Measurements from ENCODE around the gene MCM3AP.

The MCM3AP gene

DNA sequence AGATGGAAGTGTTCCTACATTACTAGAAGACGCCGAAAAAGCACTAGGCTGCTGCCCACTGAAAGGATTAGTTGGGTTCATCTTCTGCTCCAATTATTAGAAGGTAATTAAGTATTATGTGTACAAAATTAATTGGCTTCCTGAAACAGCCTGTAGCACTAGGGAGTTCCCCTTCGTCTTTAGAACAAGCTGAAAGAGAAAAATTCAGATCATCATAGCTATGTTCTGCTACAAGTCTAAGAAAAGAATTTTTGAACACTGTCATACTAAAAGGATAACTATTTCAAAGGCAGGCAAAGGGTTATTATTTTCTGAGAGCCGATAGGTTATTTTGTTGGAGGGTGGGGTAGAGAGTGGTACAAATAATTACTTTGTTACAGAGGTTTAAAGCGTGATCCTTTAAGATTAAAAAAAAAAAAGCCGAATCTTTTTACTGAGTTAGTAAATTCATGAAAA lies at the start of gene MCM3AP:
Gene MCM3AP, minus strand, starts transcription at position 406 of the 456 bp plus-strand sequence. Its CDS starts 325 bp downstream, at position 81.
- Mint-ChIP-seq H3K4me3 (peak within 1 kb of the TSS; percentile 95), H3K27ac (peak within 1 kb of the TSS; percentile 98), H3K4me1 (ENCODE audit: low read depth) (peaks cover 70% of the 10 kb centered on the region), H3K36me3 (ENCODE audit: low read depth) (peaks cover 78% of the 10 kb centered on the region), H3K27me3 (no peaks in the 10 kb centered on the region), H3K9me3 (no peaks in the 10 kb centered on the region)
- intact Hi-C loops (cut with micrococcal nuclease) = no loop called here

DNA sequence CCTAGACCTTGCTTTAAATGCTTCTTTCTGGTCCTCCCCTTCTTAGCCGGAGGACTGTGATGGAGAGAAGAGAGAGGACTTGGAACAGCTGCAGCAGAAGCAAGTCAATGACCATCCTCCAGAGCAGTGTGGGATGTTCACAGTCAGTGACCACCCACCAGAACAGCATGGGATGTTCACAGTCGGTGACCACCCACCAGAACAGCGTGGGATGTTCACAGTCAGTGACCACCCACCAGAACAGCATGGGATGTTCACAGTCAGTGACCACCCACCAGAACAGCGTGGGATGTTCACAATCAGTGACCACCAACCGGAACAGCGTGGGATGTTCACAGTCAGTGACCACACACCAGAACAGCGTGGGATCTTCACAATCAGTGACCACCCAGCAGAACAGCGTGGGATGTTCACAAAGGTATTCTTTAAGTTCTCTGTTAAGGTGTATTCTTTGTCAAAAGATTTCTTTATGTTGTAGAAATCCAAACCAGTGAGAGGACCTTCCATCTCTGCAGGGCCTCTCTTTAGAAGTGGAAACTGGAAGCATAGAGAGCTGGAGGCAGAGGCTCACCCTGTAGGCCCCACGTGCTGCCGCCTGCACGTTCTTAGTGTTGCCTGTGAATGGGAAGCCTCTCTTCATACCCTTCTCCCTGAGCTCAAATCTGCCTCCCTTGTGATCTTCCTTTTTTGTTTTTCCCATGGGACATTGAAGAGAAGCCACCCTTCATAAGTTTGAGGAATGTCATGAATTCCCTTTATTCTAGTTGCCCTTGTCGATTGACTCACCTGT lies 49.1 kb upstream of the MCM3AP start:
- Mint-ChIP-seq H3K4me1 (ENCODE audit: low read depth) (no peaks in the 10 kb centered on the region), H3K36me3 (ENCODE audit: low read depth) (peaks cover 98% of the 10 kb centered on the region), H3K9me3 (peaks cover 2% of the 10 kb centered on the region), H3K27me3 (no peaks in the 10 kb centered on the region), H3K27ac (no peak overlapping the region), H3K4me3 (no peak overlapping the region)
- intact Hi-C loops (cut with micrococcal nuclease) = no loop called here

DNA sequence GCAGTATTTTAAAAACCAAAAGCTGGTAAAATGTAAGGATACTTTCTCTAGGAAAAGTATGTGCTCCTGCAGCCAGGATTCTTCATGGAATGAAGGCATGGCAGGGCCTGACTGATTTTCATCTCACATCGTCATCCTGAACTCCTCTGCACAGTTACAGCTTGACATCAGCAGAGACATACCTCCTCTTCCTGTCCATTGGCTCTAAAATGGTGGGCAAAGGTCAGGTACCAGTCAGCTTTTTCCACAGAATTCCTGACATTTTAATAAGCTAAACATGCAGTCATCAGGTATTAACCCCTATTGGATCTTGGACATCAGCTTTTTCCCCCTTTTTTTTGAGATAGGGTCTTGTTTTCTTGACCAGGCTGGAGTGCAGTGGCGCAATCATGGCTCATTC lies 44.4 kb upstream of the MCM3AP start:
- peaks cover 84% of the 10 kb centered on the region for H3K36me3 Mint-ChIP-seq (ENCODE audit: low read depth)
- H3K27me3 Mint-ChIP-seq = no peaks in the 10 kb centered on the region
- no peak overlapping the region for H3K4me3 Mint-ChIP-seq
- H3K4me1 Mint-ChIP-seq (ENCODE audit: low read depth) = peaks cover 14% of the 10 kb centered on the region
- no peak overlapping the region for H3K27ac Mint-ChIP-seq
- intact Hi-C loops (cut with micrococcal nuclease) = no loop called here
- no peaks in the 10 kb centered on the region for H3K9me3 Mint-ChIP-seq

DNA sequence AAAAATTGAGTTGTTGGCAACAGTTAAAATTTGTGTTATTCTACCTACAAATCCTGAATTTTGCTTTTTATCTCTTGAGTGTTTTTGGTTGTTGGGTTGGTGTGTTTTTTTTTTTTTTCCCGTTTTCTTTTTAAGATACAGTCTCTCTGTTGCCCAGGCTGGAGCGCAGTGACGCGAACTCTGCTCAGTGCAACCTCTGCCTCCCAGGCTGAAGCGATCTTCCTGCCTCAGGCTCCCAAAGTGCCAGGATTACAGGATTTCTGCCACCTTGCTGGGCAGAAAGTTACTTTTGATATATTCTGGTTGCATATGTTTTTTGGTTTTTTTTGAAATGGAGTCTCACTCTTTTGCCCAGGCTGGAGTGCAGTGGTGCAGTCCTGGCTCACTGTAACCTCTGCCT lies 42.7 kb upstream of the MCM3AP start:
- no peak overlapping the region for H3K27ac Mint-ChIP-seq
- peaks cover 16% of the 10 kb centered on the region for H3K4me1 Mint-ChIP-seq (ENCODE audit: low read depth)
- intact Hi-C loops (cut with micrococcal nuclease) = no loop called here
- H3K27me3 Mint-ChIP-seq = no peaks in the 10 kb centered on the region
- H3K36me3 Mint-ChIP-seq (ENCODE audit: low read depth) = peaks cover 74% of the 10 kb centered on the region
- no peaks in the 10 kb centered on the region for H3K9me3 Mint-ChIP-seq
- H3K4me3 Mint-ChIP-seq = no peak overlapping the region

DNA sequence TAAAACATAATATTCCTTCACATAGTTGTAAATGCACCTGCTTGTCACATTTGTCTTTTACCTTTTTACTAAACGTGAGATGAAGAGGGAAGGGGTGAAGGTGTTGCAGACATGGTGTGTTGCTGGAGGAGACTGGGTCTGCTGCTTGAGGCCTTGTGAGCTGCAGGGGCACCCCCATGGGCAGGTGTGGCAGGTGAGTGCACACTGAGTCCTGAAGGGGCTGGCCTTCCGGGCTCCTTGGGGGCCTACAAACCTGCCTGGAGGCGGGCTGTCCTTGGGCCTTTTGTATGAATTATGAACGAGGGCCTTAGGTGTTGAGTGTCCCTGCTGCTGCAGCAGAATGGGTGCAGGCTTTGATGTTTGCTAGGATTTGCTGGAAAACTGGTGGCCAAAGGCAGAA lies 42.3 kb upstream of the MCM3AP start:
- no peak overlapping the region for H3K4me3 Mint-ChIP-seq
- intact Hi-C loops (cut with micrococcal nuclease) = no loop called here
- H3K27ac Mint-ChIP-seq = no peak overlapping the region
- peaks cover 70% of the 10 kb centered on the region for H3K36me3 Mint-ChIP-seq (ENCODE audit: low read depth)
- no peaks in the 10 kb centered on the region for H3K27me3 Mint-ChIP-seq
- H3K4me1 Mint-ChIP-seq (ENCODE audit: low read depth) = peaks cover 21% of the 10 kb centered on the region
- H3K9me3 Mint-ChIP-seq = no peaks in the 10 kb centered on the region

DNA sequence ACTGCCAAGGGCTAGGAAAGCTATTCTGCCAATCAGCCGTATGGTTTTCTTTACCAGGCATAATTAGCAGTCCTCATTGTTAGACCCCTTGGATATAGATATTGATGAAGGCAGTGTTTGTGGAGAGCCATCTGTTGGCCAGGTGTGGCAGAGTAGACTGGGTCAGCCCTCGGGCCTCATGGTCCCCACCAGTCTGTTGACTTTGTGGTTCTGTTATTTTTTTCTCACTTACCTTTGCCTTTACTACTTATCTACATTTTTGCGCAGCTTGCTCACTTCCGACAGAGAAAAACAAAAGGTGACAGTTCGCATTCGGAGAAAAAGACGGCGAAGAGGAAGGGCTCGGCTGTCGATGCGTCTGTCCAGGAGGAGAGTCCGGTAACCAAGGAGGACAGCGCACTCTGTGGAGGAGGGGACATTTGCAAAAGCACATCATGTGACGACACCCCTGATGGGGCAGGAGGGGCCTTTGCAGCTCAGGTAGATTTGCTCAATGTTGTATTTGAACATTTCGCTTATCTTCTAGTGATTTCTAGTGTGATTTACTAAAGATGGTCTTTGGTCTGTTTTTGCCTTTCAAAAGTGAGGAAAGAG lies 40.8 kb upstream of the MCM3AP start:
- intact Hi-C loops (cut with micrococcal nuclease) = no loop called here
- Mint-ChIP-seq H3K27me3 (no peaks in the 10 kb centered on the region), H3K36me3 (ENCODE audit: low read depth) (peaks cover 55% of the 10 kb centered on the region), H3K27ac (no peak overlapping the region), H3K9me3 (no peaks in the 10 kb centered on the region), H3K4me3 (no peak overlapping the region), H3K4me1 (ENCODE audit: low read depth) (peaks cover 36% of the 10 kb centered on the region)

DNA sequence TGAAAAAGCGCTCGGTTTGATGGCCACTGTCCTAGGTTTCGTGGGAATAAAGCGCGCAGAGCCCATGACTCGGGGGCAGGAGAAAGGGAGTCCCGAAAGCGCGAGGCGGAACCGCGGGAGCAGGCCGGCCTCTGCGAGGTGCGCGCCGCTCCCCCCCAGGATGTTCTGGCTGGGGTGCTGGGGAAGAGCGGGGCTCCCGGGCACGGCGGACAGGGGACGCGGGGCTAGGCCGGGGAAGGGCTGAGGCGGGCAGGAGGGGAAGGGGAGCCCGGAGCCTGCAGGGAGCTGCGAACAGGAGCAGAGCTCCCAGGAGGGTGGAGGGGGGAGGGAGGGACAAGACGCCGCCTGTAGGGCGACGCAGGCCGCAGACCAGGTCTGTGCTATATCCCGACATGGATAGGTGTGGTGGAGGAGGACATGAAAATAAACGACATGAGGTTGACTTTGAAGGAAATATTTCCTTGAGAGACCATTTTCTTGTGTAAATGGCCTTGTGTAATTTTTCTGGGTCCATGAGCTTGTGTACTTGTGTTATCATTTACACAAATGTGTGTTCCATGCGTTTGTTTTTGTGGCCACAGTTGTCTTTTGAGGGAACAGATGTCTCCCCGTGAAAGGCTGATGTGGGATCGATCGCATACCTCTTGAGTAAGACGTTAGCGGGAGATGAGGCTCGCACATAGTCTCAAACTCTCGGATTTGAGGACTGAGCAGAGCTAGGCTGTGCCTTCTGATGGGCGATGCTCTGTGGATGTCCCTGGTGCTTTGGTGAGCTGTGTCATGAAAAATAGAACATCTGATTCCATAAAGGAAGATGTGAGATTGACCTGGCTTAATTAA lies 39.9 kb upstream of the MCM3AP start:
- Mint-ChIP-seq H3K27me3 (no peaks in the 10 kb centered on the region), H3K27ac (peak overlapping the region; percentile 60), H3K4me1 (ENCODE audit: low read depth) (peaks cover 38% of the 10 kb centered on the region), H3K4me3 (peak overlapping the region; percentile 98), H3K36me3 (ENCODE audit: low read depth) (peaks cover 47% of the 10 kb centered on the region), H3K9me3 (no peaks in the 10 kb centered on the region)
- intact Hi-C loops (cut with micrococcal nuclease) = loop anchor here (2.0 kb wide), 2 partner anchors 96 to 134 kb away; partner anchors contain the start of genes DIP2A and LSS

DNA sequence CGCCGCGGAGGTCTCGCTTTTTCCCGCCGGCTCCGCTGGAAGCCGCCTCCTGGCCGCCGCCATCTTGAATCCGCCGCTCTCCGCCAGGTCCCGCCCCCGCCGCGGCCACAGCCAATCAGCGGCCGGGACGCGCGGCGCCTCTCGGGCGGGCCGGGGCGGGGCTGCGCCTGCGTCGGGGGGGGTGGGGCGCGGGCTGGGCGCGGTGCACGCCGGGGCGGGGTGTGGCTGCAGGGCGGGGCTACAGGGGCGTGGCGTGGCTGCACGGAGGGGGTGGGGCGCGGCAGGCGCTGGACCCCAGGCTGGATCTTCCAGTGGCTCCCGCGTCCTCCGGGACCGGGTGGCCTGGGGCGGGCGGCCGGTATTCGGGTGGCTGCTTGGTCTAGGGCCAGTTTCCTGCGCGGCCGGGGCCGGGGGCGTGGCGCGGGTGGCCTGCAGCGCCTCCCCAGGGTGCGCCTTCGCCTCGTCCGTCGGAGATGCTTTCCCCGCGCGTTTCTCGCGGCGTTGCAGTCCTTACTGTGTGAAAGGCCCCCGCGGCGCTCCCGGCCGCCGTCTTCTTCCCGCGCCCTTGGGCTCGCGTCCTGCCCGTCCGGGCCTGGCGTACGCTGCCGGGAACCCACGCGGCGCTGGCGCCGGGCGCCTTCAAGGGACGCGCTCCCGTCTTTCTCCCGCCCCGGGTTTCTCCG lies 39.1 kb upstream of the MCM3AP start:
- H3K27me3 Mint-ChIP-seq = no peaks in the 10 kb centered on the region
- H3K36me3 Mint-ChIP-seq (ENCODE audit: low read depth) = peaks cover 40% of the 10 kb centered on the region
- no peaks in the 10 kb centered on the region for H3K9me3 Mint-ChIP-seq
- peaks cover 38% of the 10 kb centered on the region for H3K4me1 Mint-ChIP-seq (ENCODE audit: low read depth)
- peak overlapping the region; percentile 98 for H3K4me3 Mint-ChIP-seq
- intact Hi-C loops (cut with micrococcal nuclease) = loop anchor here (1.0 to 2.0 kb wide), 3 partner anchors 38 to 134 kb away; partner anchors contain the start of genes DIP2A, LSS and YBEY
- H3K27ac Mint-ChIP-seq = peak overlapping the region; percentile 98

DNA sequence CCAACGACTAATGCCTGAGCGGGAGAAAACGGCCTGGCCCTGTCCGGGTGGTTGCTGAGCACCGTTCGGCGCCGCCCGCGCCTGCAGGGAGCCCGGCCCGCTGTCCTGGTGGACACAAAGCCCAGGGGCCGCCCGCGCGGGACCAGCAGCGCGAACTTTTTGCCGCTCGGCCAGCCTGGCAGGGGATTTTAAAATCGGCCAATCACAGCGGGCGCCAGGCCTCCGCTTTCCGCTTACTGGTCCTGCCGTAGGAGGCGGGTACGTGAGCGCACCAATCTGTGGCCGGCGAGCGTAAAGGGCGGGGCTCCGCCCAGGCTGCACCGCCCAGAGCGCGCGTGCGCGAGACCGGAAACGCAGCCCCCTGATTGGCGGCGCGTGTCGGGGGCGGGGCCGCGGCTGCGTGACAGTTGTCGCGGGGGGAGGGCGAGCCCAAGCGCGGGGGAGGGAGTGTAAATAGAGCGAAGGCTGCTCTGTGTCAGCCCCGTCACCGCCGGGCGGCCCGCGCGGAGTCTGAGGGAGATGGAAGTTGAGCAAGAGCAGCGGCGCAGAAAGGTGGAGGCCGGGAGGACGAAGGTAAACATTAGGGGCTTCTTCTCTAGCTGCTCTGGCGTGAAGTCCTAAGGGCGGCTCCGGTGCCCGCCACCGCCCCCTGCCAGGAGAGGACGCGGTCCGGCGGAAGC lies 38.4 kb upstream of the MCM3AP start, which contains the start of the genes C21orf58 and PCNT:
Gene C21orf58, minus strand, starts transcription at position 161 of the 680 bp plus-strand sequence. CDS start 1,132 bp downstream, outside the sequence.
Gene PCNT, plus strand, starts transcription at position 447 of the 680 bp plus-strand sequence. Its CDS starts 73 bp downstream, at position 520.
- H3K36me3 Mint-ChIP-seq (ENCODE audit: low read depth) = peaks cover 33% of the 10 kb centered on the region
- H3K9me3 Mint-ChIP-seq = no peaks in the 10 kb centered on the region
- H3K4me1 Mint-ChIP-seq (ENCODE audit: low read depth) = peaks cover 45% of the 10 kb centered on the region
- H3K4me3 Mint-ChIP-seq = peak within 1 kb of the TSS; percentile 98
- H3K27ac Mint-ChIP-seq = peak within 1 kb of the TSS; percentile 98
- no peaks in the 10 kb centered on the region for H3K27me3 Mint-ChIP-seq
- intact Hi-C loops (cut with micrococcal nuclease) = loop anchor here (1.0 to 2.0 kb wide), 3 partner anchors 38 to 135 kb away; partner anchors contain the start of genes DIP2A, LSS and YBEY

DNA sequence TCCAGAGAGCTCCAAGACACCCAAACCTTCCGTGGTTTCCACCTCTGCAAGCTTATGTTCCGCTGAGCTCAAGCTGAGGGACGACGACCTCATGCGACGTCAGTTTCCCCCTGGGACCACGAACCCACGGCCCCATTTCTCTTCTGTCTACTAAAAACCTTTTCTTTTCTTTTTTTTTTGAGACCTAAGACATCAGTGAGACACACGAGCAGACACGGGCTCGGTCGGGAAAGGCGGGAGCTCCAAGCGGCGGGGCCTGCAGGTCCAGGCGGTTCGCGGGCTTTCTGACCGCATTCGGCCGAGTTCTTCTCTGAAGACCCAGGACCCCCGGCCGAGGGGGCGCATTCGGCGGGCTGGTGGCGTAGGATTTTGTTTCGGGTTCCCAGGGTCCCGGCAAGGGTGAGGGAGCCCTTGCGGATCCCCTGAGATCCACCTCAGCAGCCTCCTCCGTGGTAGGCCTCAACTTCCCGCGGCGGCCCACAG lies 37.9 kb upstream of the MCM3AP start:
- Mint-ChIP-seq H3K27me3 (no peaks in the 10 kb centered on the region), H3K36me3 (ENCODE audit: low read depth) (peaks cover 28% of the 10 kb centered on the region), H3K4me3 (peak overlapping the region; percentile 98), H3K27ac (peak overlapping the region; percentile 98), H3K9me3 (no peaks in the 10 kb centered on the region), H3K4me1 (ENCODE audit: low read depth) (peaks cover 45% of the 10 kb centered on the region)
- intact Hi-C loops (cut with micrococcal nuclease) = no loop called here

DNA sequence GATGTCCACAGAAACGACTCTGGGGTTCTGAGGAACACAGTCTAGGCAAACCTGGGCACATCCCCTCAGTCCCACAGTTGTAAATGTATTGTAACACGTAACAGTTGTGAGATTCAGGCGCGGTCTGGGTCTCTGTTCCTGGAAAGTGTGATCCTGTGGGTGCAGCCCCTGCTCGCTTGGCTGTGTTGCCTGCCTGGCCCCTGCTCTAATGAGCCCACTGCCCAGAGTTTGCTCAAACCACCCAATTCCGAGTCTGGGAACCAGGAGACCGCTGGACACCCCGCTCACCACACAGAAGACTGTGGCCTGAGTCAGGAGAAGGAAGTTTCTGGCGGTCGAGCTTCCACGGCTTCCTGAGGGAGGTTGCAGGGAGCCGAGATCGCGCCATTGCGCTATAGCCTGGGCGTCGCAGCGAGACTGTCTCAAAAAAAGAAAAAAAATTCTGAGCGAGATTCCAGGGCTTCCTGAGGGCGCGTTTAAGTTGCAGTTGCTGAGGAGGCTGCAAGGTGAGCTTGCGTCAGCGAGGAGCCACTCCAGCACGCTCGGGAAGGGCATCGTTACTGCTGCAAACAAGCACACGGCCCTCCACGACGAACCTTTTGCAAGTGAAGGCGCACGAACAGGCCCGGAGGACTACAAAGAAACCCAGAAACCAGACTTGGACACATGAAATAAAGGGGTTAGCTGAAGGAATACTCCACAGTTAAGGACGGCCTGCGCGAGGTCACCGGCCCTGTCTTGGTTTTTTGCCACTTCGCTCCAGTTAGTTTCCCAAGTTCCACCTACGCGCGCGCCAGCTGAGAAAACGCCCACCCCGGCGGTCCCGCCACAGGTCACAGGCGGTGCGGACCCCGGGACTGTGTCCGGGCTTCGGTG lies 37.2 kb upstream of the MCM3AP start:
- H3K4me3 Mint-ChIP-seq = peak overlapping the region; percentile 98
- H3K9me3 Mint-ChIP-seq = no peaks in the 10 kb centered on the region
- H3K4me1 Mint-ChIP-seq (ENCODE audit: low read depth) = peaks cover 45% of the 10 kb centered on the region
- H3K36me3 Mint-ChIP-seq (ENCODE audit: low read depth) = peaks cover 21% of the 10 kb centered on the region
- H3K27ac Mint-ChIP-seq = peak overlapping the region; percentile 98
- intact Hi-C loops (cut with micrococcal nuclease) = no loop called here
- H3K27me3 Mint-ChIP-seq = no peaks in the 10 kb centered on the region

DNA sequence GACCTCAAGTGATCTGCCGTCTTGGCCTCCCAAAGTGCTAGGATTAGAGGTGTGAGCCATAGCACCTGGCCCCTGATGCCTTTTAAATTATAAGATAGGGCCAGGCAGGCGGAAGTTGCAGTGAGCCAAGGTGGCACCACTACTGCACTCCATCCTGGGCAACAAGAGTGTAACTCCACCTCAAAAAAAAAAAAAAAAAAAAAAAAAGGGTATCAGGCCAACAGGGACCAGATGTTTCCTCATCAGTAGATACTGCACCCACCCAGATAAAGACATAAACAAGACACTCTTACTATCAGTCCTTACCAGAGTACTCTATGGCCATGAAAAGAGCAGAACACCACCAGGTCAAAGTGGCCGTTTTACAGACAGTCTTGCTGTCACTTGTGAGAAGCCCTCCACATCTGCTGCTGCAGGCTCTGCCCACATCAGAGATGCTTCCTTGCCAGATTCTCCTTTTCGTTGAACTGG lies 35.0 kb upstream of the MCM3AP start:
- peaks cover 6% of the 10 kb centered on the region for H3K36me3 Mint-ChIP-seq (ENCODE audit: low read depth)
- no peak overlapping the region for H3K27ac Mint-ChIP-seq
- H3K4me3 Mint-ChIP-seq = no peak overlapping the region
- intact Hi-C loops (cut with micrococcal nuclease) = no loop called here
- no peaks in the 10 kb centered on the region for H3K27me3 Mint-ChIP-seq
- peaks cover 32% of the 10 kb centered on the region for H3K4me1 Mint-ChIP-seq (ENCODE audit: low read depth)
- H3K9me3 Mint-ChIP-seq = no peaks in the 10 kb centered on the region

Measured in dendritic cell treated with granulocyte-macrophage colony-stimulating factor and Interleukin-4, amounts not matched to agents 40 ng/mL and 50 ng/mL, for 4 days (primary cell).